ENCODE data around the gene TAF5L. TPM values are rescaled to one million over a fixed set of nuclear protein-coding genes. Genes with fewer than 3 reads are reported as not detected.

TAF5L gene
- total RNA-seq, 1 donor from 2014 or later: 25.3 TPM

GRCh38 chr1:229593800-229594199, 32.1 kb downstream of the TAF5L start:
- no peaks in the 10 kb centered on the region for H3K4me1 Mint-ChIP-seq (ENCODE audit: unreplicated experiment)
- TF ChIP-seq, protein P1, sequence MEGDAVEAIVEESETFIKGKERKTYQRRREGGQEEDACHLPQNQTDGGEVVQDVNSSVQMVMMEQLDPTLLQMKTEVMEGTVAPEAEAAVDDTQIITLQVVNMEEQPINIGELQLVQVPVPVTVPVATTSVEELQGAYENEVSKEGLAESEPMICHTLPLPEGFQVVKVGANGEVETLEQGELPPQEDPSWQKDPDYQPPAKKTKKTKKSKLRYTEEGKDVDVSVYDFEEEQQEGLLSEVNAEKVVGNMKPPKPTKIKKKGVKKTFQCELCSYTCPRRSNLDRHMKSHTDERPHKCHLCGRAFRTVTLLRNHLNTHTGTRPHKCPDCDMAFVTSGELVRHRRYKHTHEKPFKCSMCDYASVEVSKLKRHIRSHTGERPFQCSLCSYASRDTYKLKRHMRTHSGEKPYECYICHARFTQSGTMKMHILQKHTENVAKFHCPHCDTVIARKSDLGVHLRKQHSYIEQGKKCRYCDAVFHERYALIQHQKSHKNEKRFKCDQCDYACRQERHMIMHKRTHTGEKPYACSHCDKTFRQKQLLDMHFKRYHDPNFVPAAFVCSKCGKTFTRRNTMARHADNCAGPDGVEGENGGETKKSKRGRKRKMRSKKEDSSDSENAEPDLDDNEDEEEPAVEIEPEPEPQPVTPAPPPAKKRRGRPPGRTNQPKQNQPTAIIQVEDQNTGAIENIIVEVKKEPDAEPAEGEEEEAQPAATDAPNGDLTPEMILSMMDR (IDR thresholded peaks at IDR 0.05; ENCODE audit: unreplicated experiment): no peak
- H3K4me3 Mint-ChIP-seq (ENCODE audit: unreplicated experiment): no peak overlapping the region
- no peak for DNase-seq (ENCODE audit: low spot score)
- H3K27ac Mint-ChIP-seq (ENCODE audit: unreplicated experiment): no peak overlapping the region
- no peaks in the 10 kb centered on the region for H3K9me3 Mint-ChIP-seq (ENCODE audit: unreplicated experiment)
- peaks cover 4% of the 10 kb centered on the region for H3K36me3 Mint-ChIP-seq (ENCODE audit: low read depth, unreplicated experiment)
- H3K27me3 Mint-ChIP-seq (ENCODE audit: unreplicated experiment): no peaks in the 10 kb centered on the region

DNA sequence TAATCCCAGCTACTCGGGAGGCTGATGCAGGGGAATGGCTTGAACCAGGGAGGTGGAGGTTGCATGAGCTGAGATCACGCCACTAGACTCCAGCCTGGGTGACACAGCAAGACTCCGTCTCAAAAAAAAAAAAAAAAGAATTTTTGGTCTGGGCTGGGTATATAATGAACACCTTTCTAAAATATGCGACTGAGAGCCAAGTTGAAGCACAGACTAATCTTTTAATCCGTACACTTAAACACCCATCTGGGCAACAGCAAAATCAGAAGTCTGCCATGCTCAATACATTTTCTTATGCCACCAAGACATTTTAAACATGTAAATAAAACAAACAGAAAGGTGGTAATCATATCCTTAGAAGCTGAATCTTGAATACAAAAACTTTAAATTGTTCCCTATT, 35.8 kb downstream of the TAF5L start:
- no peaks in the 10 kb centered on the region for H3K27me3 Mint-ChIP-seq (ENCODE audit: unreplicated experiment)
- no peaks in the 10 kb centered on the region for H3K9me3 Mint-ChIP-seq (ENCODE audit: unreplicated experiment)
- no peak for DNase-seq (ENCODE audit: low spot score)
- TF ChIP-seq, protein P1 (IDR thresholded peaks at IDR 0.05; ENCODE audit: unreplicated experiment): no peak
- no peak overlapping the region for H3K4me3 Mint-ChIP-seq (ENCODE audit: unreplicated experiment)
- H3K36me3 Mint-ChIP-seq (ENCODE audit: low read depth, unreplicated experiment): no peaks in the 10 kb centered on the region
- H3K27ac Mint-ChIP-seq (ENCODE audit: unreplicated experiment): no peak overlapping the region
- H3K4me1 Mint-ChIP-seq (ENCODE audit: unreplicated experiment): peaks cover 3% of the 10 kb centered on the region

GRCh38 chr1:229585338-229585737, 40.6 kb downstream of the TAF5L start:
- Mint-ChIP-seq H3K4me3 (ENCODE audit: unreplicated experiment) (no peak overlapping the region), H3K27ac (ENCODE audit: unreplicated experiment) (no peak overlapping the region), H3K36me3 (ENCODE audit: low read depth, unreplicated experiment) (no peaks in the 10 kb centered on the region), H3K27me3 (ENCODE audit: unreplicated experiment) (peaks cover 2% of the 10 kb centered on the region), H3K4me1 (ENCODE audit: unreplicated experiment) (peaks cover 3% of the 10 kb centered on the region), H3K9me3 (ENCODE audit: unreplicated experiment) (no peaks in the 10 kb centered on the region)
- TF ChIP-seq, protein P1 (IDR thresholded peaks at IDR 0.05; ENCODE audit: unreplicated experiment): no peak
- no peak for DNase-seq (ENCODE audit: low spot score)

DNA sequence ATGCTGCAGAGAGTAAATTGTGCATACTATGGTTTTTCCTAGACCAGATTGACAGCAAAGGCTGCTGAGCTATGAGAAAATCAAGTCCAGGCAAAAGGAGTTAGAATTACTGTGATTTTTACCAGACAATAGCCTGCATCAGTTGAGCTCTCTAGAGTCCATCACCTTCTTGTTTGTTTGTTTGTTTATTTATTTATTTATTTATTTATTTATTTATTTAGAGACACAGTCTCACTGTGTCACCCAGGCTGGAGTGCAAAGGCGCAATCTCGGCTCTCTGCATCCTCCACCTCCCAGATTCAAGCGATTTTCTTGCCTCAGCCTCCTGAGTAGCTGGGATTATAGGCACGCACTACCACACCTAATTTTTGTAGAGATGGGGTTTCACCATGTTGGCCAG, 43.2 kb downstream of the TAF5L start:
- DNase-seq (ENCODE audit: low spot score): no peak
- H3K4me3 Mint-ChIP-seq (ENCODE audit: unreplicated experiment): no peak overlapping the region
- H3K27me3 Mint-ChIP-seq (ENCODE audit: unreplicated experiment): peaks cover 2% of the 10 kb centered on the region
- peaks cover 12% of the 10 kb centered on the region for H3K4me1 Mint-ChIP-seq (ENCODE audit: unreplicated experiment)
- no peak overlapping the region for H3K27ac Mint-ChIP-seq (ENCODE audit: unreplicated experiment)
- TF ChIP-seq, protein P1 (IDR thresholded peaks at IDR 0.05; ENCODE audit: unreplicated experiment): no peak
- no peaks in the 10 kb centered on the region for H3K9me3 Mint-ChIP-seq (ENCODE audit: unreplicated experiment)
- no peaks in the 10 kb centered on the region for H3K36me3 Mint-ChIP-seq (ENCODE audit: low read depth, unreplicated experiment)

DNA sequence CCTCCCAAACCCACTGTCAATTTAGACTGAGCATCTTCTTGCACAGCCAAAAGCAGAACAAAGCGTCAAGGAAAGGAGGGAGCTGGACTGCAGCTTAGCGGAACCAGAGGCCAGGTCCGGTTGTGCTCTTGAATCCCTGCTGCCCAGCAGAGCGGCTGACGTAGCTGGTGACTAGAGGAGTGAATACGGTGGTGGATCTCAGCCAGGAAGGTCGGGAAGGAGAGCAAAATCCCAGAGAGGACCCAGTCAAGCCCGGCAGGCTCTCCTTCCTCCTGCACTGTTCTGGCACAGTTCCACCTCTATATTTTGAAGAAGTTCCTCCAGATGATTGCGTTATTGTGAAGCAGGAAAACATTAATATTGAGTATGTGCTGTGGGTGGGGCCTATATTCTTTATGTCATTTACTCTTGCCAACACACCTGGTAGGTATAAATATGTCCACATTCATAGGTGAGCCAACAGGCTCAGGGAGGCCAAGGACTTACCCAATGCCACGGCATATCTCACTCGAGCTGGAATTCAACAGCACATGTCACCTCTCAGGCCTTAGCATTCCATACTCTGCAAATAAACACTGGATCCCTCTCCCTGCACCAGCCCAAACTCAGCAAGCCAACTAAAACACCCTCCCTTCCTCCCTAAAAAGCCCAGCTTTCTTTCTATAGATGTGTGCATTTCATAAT, 43.8 kb downstream of the TAF5L start:
- DNase-seq (ENCODE audit: low spot score): no peak
- no peak overlapping the region for H3K4me3 Mint-ChIP-seq (ENCODE audit: unreplicated experiment)
- H3K27ac Mint-ChIP-seq (ENCODE audit: unreplicated experiment): no peak overlapping the region
- peaks cover 2% of the 10 kb centered on the region for H3K27me3 Mint-ChIP-seq (ENCODE audit: unreplicated experiment)
- H3K9me3 Mint-ChIP-seq (ENCODE audit: unreplicated experiment): no peaks in the 10 kb centered on the region
- peaks cover 10% of the 10 kb centered on the region for H3K4me1 Mint-ChIP-seq (ENCODE audit: unreplicated experiment)
- TF ChIP-seq, protein P1 (IDR thresholded peaks at IDR 0.05; ENCODE audit: unreplicated experiment): no peak
- no peaks in the 10 kb centered on the region for H3K36me3 Mint-ChIP-seq (ENCODE audit: low read depth, unreplicated experiment)
